Measurements from ENCODE around the gene APCDD1L. TPM values are rescaled to one million over a fixed set of nuclear protein-coding genes. Genes with fewer than 3 reads are reported as not detected.

The APCDD1L gene
- total RNA-seq, 2 experiments from 2014 or later: not detected

- Mint-ChIP-seq H3K36me3 (ENCODE audit: low read depth) (no peaks in the 10 kb centered on the region), H3K4me1 (ENCODE audit: low read depth) (no peaks in the 10 kb centered on the region), H3K27me3 (peaks cover 52% of the 10 kb centered on the region), H3K27ac (no peak overlapping the region), H3K9me3 (no peaks in the 10 kb centered on the region), H3K4me3 (no peak overlapping the region)
- H3K36me3 ChIP-seq (ENCODE audit: insufficient read depth, low read length): no peaks in the 10 kb centered on the region
- H3K4me1 ChIP-seq (ENCODE audit: insufficient read depth, low read length): no peaks in the 10 kb centered on the region
- no peaks in the 10 kb centered on the region for H3K9me3 ChIP-seq (ENCODE audit: control insufficient read depth in 1 of 2, insufficient read depth in 1 of 2, low read length in 2 of 2)
- H3K27me3 ChIP-seq (ENCODE audit: control insufficient read depth in 1 of 2, insufficient read depth in 2 of 2, low read length in 2 of 2): peaks cover 0 to 10% of the 10 kb centered on the region in 2 experiments
- CTCF ChIA-PET: no interaction called here
- POLR2A ChIA-PET: no interaction called here
- no peak for DNase-seq
- intact Hi-C loops (cut with DNase I, micrococcal nuclease): no loop called here
- no peak for ATAC-seq (ENCODE audit: poor library complexity)
- TF ChIP-seq CTCF (IDR thresholded peaks at IDR 0.05): no peak
- no peak overlapping the region for H3K27ac ChIP-seq (ENCODE audit: low read depth in 1 of 2, low read length in 2 of 2)
- H3K4me3 ChIP-seq (ENCODE audit: low read length): no peak overlapping the region
Measured at GRCh38 chr20:58554541-58554940, 39.3 kb upstream of the APCDD1L start.

DNA sequence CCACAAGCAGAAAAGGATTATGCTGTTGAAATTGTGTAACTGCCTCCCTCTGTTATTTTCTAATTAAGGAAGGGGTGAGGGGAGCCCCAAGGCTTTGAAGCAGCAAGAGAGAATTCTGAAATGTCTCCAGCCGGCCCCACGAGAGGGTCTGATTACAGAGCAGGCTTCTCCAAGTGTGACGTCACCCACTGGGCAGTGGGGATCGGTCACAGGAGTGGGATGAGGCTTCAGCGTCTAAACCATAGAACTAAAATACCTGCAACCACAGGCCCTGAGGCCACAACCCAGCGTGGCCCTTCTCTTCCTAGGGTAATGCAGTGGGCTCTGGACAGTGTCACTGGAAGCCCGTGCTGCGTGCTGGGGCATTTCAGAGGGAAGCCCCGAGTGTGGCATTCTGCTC lies 38.6 kb upstream of the APCDD1L start:
- ChIA-PET POLR2A (no interaction called here), CTCF (no interaction called here)
- H3K27ac ChIP-seq (ENCODE audit: low read depth in 1 of 2, low read length in 2 of 2): no peak overlapping the region
- H3K9me3 ChIP-seq (ENCODE audit: control insufficient read depth in 1 of 2, insufficient read depth in 1 of 2, low read length in 2 of 2): no peaks in the 10 kb centered on the region
- intact Hi-C loops (cut with DNase I, micrococcal nuclease): no loop called here
- no peaks in the 10 kb centered on the region for H3K36me3 ChIP-seq (ENCODE audit: insufficient read depth, low read length)
- DNase-seq: no peak
- no peak for TF ChIP-seq CTCF (IDR thresholded peaks at IDR 0.05)
- no peak for ATAC-seq (ENCODE audit: poor library complexity)
- Mint-ChIP-seq H3K4me1 (ENCODE audit: low read depth) (no peaks in the 10 kb centered on the region), H3K36me3 (ENCODE audit: low read depth) (no peaks in the 10 kb centered on the region), H3K9me3 (no peaks in the 10 kb centered on the region), H3K27me3 (peaks cover 53% of the 10 kb centered on the region), H3K4me3 (no peak overlapping the region), H3K27ac (no peak overlapping the region)
- H3K4me1 ChIP-seq (ENCODE audit: insufficient read depth, low read length): no peaks in the 10 kb centered on the region
- no peak overlapping the region for H3K4me3 ChIP-seq (ENCODE audit: low read length)
- H3K27me3 ChIP-seq (ENCODE audit: control insufficient read depth in 1 of 2, insufficient read depth in 2 of 2, low read length in 2 of 2): peaks cover 0 to 10% of the 10 kb centered on the region in 2 experiments

DNA sequence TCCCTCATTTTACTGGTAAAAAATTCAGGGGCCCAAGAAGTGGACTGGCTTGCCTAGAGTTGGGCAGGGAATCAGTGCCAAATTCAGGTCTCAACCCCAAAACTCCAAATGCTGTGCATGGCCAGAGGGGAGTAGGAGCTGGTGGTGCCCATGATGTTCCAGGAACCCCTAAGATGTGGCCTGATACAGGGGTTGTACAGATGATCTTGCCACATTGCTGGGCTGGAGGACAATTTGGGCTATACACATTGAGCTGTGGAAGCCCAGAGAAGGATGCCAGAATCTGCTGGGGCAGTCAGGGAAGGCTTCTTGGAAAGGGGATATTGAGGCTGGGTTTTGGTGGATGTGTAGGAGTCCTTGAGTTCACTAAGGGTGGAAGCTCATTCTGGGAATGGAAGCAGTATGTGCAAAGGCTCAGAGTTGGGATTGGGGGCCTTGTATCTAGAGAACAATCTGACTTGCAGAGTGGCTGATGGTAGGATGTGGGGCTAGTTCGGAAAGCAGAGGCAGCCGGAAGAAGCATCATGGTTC lies 38.0 kb upstream of the APCDD1L start:
- Histone ChIP-seq H3K27ac (ENCODE audit: low read depth in 1 of 2, low read length in 2 of 2) (no peak overlapping the region), H3K36me3 (ENCODE audit: insufficient read depth, low read length) (no peaks in the 10 kb centered on the region), H3K27me3 (ENCODE audit: control insufficient read depth in 1 of 2, insufficient read depth in 2 of 2, low read length in 2 of 2) (peaks cover 0 to 8% of the 10 kb centered on the region in 2 experiments), H3K9me3 (ENCODE audit: control insufficient read depth in 1 of 2, insufficient read depth in 1 of 2, low read length in 2 of 2) (no peaks in the 10 kb centered on the region), H3K4me3 (ENCODE audit: low read length) (no peak overlapping the region), H3K4me1 (ENCODE audit: insufficient read depth, low read length) (no peaks in the 10 kb centered on the region)
- no peaks in the 10 kb centered on the region for H3K36me3 Mint-ChIP-seq (ENCODE audit: low read depth)
- ChIA-PET POLR2A (no interaction called here), CTCF (interaction anchor here (0.6 kb wide), 1 partner anchor 701 kb away, joined by 3 read pairs; no protein-coding TSS in a partner anchor)
- DNase-seq: no peak
- TF ChIP-seq CTCF (IDR thresholded peaks at IDR 0.05): no peak
- H3K9me3 Mint-ChIP-seq: no peaks in the 10 kb centered on the region
- intact Hi-C loops (cut with DNase I, micrococcal nuclease): no loop called here
- H3K4me3 Mint-ChIP-seq: no peak overlapping the region
- H3K4me1 Mint-ChIP-seq (ENCODE audit: low read depth): no peaks in the 10 kb centered on the region
- ATAC-seq (ENCODE audit: poor library complexity): no peak
- H3K27me3 Mint-ChIP-seq: peaks cover 53% of the 10 kb centered on the region
- H3K27ac Mint-ChIP-seq: no peak overlapping the region

Measured in CD4-positive, alpha-beta T cell (primary cell).